Heart left ventricle (tissue), 13 donors: ENCODE measurements around the gene STEAP1.

ENCODE experiments used
- CTCF ChIP-seq, 12 donors: fragments of 200-600 bp; sonication (generic) in 4 of 12; IDR thresholded peaks; one replicate each; pipeline versions ENCODE4 v1.5.0 to v1.8.0; 2018 to 2022; ENCODE audit warnings: antibody characterized with exemption in 12 of 12, mild to moderate bottlenecking in 5 of 12
- POLR2A ChIP-seq, 2 donors: fragments of 450-650 bp; IDR thresholded peaks; one replicate each; pipeline ENCODE4 v1.6.1; 2017; ENCODE audit warnings: antibody characterized with exemption in 2 of 2, mild to moderate bottlenecking in 2 of 2, moderate library complexity in 2 of 2
- donor health status: ischemic (EF 13 %, LVEDD 7.1; RV severe dilation, severe dysfunction).
- donor health status: DM: no; HTN: yes; CAD: no.
- donor health status: DM: no; HTN: no; CAD: no.
- donor health status: ischemic (EF 25% LVEDD 6.9; RV normal size, moderate dysfunction).
- donor health status: ischemic (EF 25% LVEDD 5.7; RV mildly dilated, moderate dysfunction).
- donor health status: ischemic (EF 35%, LVEDD 5.7; RV mildly dilated, moderate dysfunction).
- donor health status: nonischemic (EF 11% LVEDD 7.7; RV severe dilation, severe dysfunction).
- donor health status: DM: yes; HTN: yes; CAD: no.
- donor health status: PGD.
- donor health status: ischemic (EF 29% LVEDD 5.4; RV normal size, mild dysfunction).
- donor health status: nonischemic (EF 23%, LVEDD 6.1; RV moderate dilation, normal function).

GRCh38 chr7:90201500-90202195 is 47.4 kb downstream of the STEAP1 start:
- TF ChIP-seq CTCF (IDR thresholded peaks at IDR 0.05) (no peak), POLR2A (IDR thresholded peaks at IDR 0.05) (no peak)
